SK-N-SH (cell line): Measurements from ENCODE around the gene ARHGEF19. TPM values are rescaled to one million over a fixed set of nuclear protein-coding genes. Genes with fewer than 3 reads are reported as not detected.
A peak's percentile ranks its signal among the peaks of the same experiment; 100 is the strongest.

Experiments
- CTCF ChIA-PET: fragments of 300-600, 350-600 bp; formaldehyde crosslinking; extraction: SDS; loops from one replicate; lab custom pipeline; 2021; lab: Yijun Ruan, JAX
- POLR2A ChIA-PET: fragments of 350-600 bp; sonication (Branson Sonifier 250); formaldehyde crosslinking; extraction: SDS; loops from one replicate; lab custom pipeline; 2020; ENCODE audit warnings: antibody characterized with exemption, inconsistent platforms; lab: Yijun Ruan, JAX
- DNase-seq: peaks from one replicate; pipeline ENCODE4 v3.0.0; 2012
- H2AFZ ChIP-seq: fragments of 200-600 bp; sonication (generic); 2 replicates; pipeline ENCODE4 v1.8.1; 2016; ENCODE audit warnings: antibody characterized with exemption, mild to moderate bottlenecking, low read depth
- H3F3A ChIP-seq: fragments of 200-600 bp; sonication (generic); replicated peaks from 2 replicates; pipeline ENCODE3; 2016; ENCODE audit warnings: antibody characterized with exemption, mild to moderate bottlenecking; ENCODE audit not compliant: insufficient read depth
- H3K27ac ChIP-seq, 2 experiments: fragments of 200-500 bp in 1 of 2; fragments of 200-600 bp in 1 of 2; sonication (Bioruptor generic) in 1 of 2; sonication (generic), shearing (Covaris generic) in 1 of 2; 2 replicates each; pipeline versions ENCODE4 v1.5.1 to v1.6.1; 2014 to 2016; ENCODE audit warnings: low read depth in 2 of 2, inconsistent platforms in 1 of 2, low read length in 1 of 2, mild to moderate bottlenecking in 1 of 2, mixed read lengths in 1 of 2
- H3K27me3 ChIP-seq: fragments of 200-600 bp; sonication (generic), shearing (Covaris generic); 2 replicates; pipeline ENCODE4 v1.6.1; 2016; ENCODE audit warnings: mixed run types; ENCODE audit not compliant: insufficient read depth
- H3K36me3 ChIP-seq, 2 experiments: fragments of 200-500 bp in 1 of 2; fragments of 200-600 bp in 1 of 2; sonication (Bioruptor generic) in 1 of 2; sonication (generic) in 1 of 2; replicated peaks in 1 of 2; 2 replicates each; pipeline versions ENCODE3 to v1.5.1; 2014 to 2016; ENCODE audit warnings: low read length in 1 of 2, mild to moderate bottlenecking in 1 of 2; ENCODE audit not compliant: insufficient read depth in 2 of 2, control insufficient read depth in 1 of 2
- H3K4me1 ChIP-seq, 2 experiments: fragments of 200-500 bp in 1 of 2; fragments of 200-600 bp in 1 of 2; sonication (Bioruptor generic) in 1 of 2; sonication (generic), shearing (Covaris generic) in 1 of 2; 2 replicates each; pipeline versions ENCODE4 v1.5.1 to v1.6.1; 2014 to 2016; ENCODE audit warnings: low read depth in 1 of 2, low read length in 1 of 2, mixed run types in 1 of 2; ENCODE audit not compliant: insufficient read depth in 2 of 2, control insufficient read depth in 1 of 2
- H3K4me2 ChIP-seq: fragments of 200-600 bp; sonication (generic), shearing (Covaris generic); 2 replicates; pipeline ENCODE4 v1.6.1; 2017; ENCODE audit warnings: mixed run types
- H3K4me3 ChIP-seq, 2 experiments: fragments of 200-500 bp in 1 of 2; fragments of 200-600 bp in 1 of 2; sonication (Bioruptor generic) in 1 of 2; sonication (generic), shearing (Covaris generic) in 1 of 2; 2 replicates each; pipeline versions ENCODE4 v1.5.1 to v1.8.1; 2014 to 2016; ENCODE audit warnings: low read depth in 2 of 2, inconsistent platforms in 1 of 2, low read length in 1 of 2, mild to moderate bottlenecking in 1 of 2, mixed read lengths in 1 of 2, moderate library complexity in 1 of 2
- H3K79me2 ChIP-seq: fragments of 200-600 bp; sonication (generic); 2 replicates; pipeline ENCODE4 v1.8.1; 2017; ENCODE audit warnings: mild to moderate bottlenecking; ENCODE audit not compliant: insufficient read depth
- H3K9ac ChIP-seq: fragments of 200-600 bp; sonication (generic); 2 replicates; pipeline ENCODE4 v1.6.1; 2017; ENCODE audit warnings: mixed run types
- H3K9me2 ChIP-seq: fragments of 200-600 bp; sonication (generic); 2 replicates; pipeline ENCODE4 v1.6.1; 2017; ENCODE audit warnings: mixed run types
- H3K9me3 ChIP-seq: fragments of 200-600 bp; sonication (generic); 2 replicates; pipeline ENCODE4 v1.6.1; 2017; ENCODE audit warnings: mixed run types, mild to moderate bottlenecking, moderate library complexity
- H4K20me1 ChIP-seq: fragments of 200-600 bp; sonication (generic); 2 replicates; pipeline ENCODE4 v1.6.1; 2017; ENCODE audit warnings: mild to moderate bottlenecking, mixed run types; ENCODE audit not compliant: insufficient read depth
- CHD2 ChIP-seq: fragments of 150-350 bp; IDR thresholded peaks from 2 replicates; pipeline ENCODE4 v1.6.1; 2018; ENCODE audit warnings: low read length; ENCODE audit not compliant: partially characterized antibody
- ELF1 ChIP-seq: IDR thresholded peaks from 2 replicates; pipeline ENCODE4 v1.4.0; 2012
- EP300 ChIP-seq, 2 experiments: IDR thresholded peaks; 2 replicates each; pipeline versions ENCODE4 v1.4.0 to v1.6.1; 2012; ENCODE audit warnings: borderline replicate concordance in 1 of 2, low read depth in 1 of 2, low read length in 1 of 2
- FOXM1 ChIP-seq: IDR thresholded peaks from 2 replicates; pipeline ENCODE4 v1.4.0; 2012; ENCODE audit warnings: low read depth, mild to moderate bottlenecking
- MXI1 ChIP-seq: IDR thresholded peaks from 2 replicates; pipeline ENCODE4 v1.6.1; 2012; ENCODE audit warnings: mild to moderate bottlenecking, low read depth, low read length, improper control_type of control experiment
- NFIC ChIP-seq: IDR thresholded peaks from 2 replicates; pipeline ENCODE4 v1.4.0; 2012; ENCODE audit warnings: borderline replicate concordance
- POLR2AphosphoS5 ChIP-seq: IDR thresholded peaks from 2 replicates; pipeline ENCODE4 v1.6.1; 2012; ENCODE audit warnings: low read depth, low read length
- RAD21 ChIP-seq: IDR thresholded peaks from 2 replicates; pipeline ENCODE4 v1.6.1; 2012; ENCODE audit warnings: mild to moderate bottlenecking, low read length
- RFX5 ChIP-seq: IDR thresholded peaks from 2 replicates; pipeline ENCODE4 v1.6.1; 2012; ENCODE audit warnings: mild to moderate bottlenecking, improper control_type of control experiment, low read length
- RXRA ChIP-seq: IDR thresholded peaks from 2 replicates; pipeline ENCODE4 v1.4.0; 2012; ENCODE audit warnings: low read depth, mild to moderate bottlenecking, borderline replicate concordance
- TAF1 ChIP-seq: IDR thresholded peaks from 2 replicates; pipeline ENCODE4 v1.6.1; 2012; ENCODE audit warnings: low read depth, mild to moderate bottlenecking, low read length, moderate library complexity, borderline replicate concordance
- TEAD4 ChIP-seq: IDR thresholded peaks from 2 replicates; pipeline ENCODE4 v1.4.0; 2012; ENCODE audit warnings: mild to moderate bottlenecking, borderline replicate concordance; ENCODE audit not compliant: insufficient read depth
- YY1 ChIP-seq: IDR thresholded peaks from 2 replicates; pipeline ENCODE4 v1.4.0; 2012; ENCODE audit warnings: low read depth, mild to moderate bottlenecking
- WGBS: methylation state at CpG from one replicate; pipeline ENCODE4 v1.1.6; 2017; ENCODE audit warnings: low lambda C conversion rate; 5-methylcytosine and 5-hydroxymethylcytosine counted together
- polyA plus RNA-seq, 3 experiments: library from polyadenylated mRNA; depleted of rRNA; stranded (reverse); fragments of >200 nt; gene quantifications; 2 replicates each; pipeline ENCODE4 v1.2.3, GENCODE V29; 2012
- TF ChIP-seq, protein P1 (sequence below): fragments of 200-600 bp; sonication (generic); IDR thresholded peaks from 2 replicates; pipeline ENCODE4 v1.6.1; 2017; ENCODE audit warnings: antibody characterized with exemption, mild to moderate bottlenecking, moderate library complexity
- TF ChIP-seq, protein P2 (sequence below): IDR thresholded peaks from 2 replicates; pipeline ENCODE4 v1.4.0; 2012; ENCODE audit warnings: low read depth

ARHGEF19 gene
- polyA plus RNA-seq, 1 of the 3 experiments (the other 2 are of a cell fraction), result 11.5 TPM

DNA sequence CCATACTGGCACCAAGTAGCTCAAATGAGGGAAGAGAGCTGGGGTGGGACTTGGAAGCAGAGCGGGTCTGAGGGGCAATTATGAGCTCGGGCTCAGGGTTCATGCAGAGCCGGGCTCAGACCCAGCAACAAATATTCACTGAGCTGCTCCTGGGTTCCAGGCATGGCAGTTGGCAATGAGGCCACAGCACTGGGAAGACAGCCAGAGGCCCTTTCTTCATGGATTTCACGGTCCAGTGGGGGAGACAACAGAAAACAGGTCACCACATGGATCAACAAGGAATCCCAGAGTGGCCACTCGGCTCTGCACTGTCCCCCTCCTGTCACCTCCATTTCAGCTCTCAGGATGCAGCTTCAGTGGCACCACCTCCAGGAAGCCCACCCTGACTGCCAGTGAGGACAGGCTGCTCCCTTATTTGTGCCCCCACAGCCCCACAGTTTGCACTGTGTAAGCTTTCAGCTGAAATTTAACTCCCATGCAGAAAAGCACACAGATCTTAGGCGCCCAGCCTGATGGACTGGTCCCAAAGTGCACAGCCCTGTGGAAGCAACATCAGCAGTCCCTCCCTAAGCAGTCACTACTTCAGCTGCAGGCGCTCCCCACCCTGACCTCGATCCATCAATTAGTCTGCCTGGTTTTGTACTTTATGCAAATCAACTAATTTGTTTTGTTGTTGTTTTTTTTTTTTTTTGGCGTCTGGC lies 22.4 kb downstream of the ARHGEF19 start:
- CTCF ChIA-PET, result interaction anchor here (1.0 to 15.3 kb wide), 11 partner anchors 9 to 285 kb away, joined by 3 to 513 read pairs (median 8); partner anchors contain the start of genes EPHA2 and FAM131C
- Histone ChIP-seq H4K20me1 (no peaks in the 10 kb centered on the region), H3K4me3 (no peak overlapping the region), H2AFZ (no peak overlapping the region), H3K9ac (no peak overlapping the region), H3K9me2 (no peaks in the 10 kb centered on the region), H3K9me3 (no peaks in the 10 kb centered on the region), H3K4me1 (peaks cover 0 to 26% of the 10 kb centered on the region in 2 experiments; a peak in 1 of 4 replicates), H3K27ac (no peak overlapping the region), H3K4me2 (no peak overlapping the region), H3K27me3 (no peaks in the 10 kb centered on the region), H3F3A (peaks cover 11% of the 10 kb centered on the region), H3K79me2 (no peaks in the 10 kb centered on the region), H3K36me3 (no peaks in the 10 kb centered on the region)
- 71% methylated on average over 4 of the region's 9 CpGs for WGBS
- TF ChIP-seq POLR2AphosphoS5, result no peak
- no peak for TF ChIP-seq TEAD4
- peak; percentile 22; the same call in 1 of the 2 replicates for TF ChIP-seq RAD21
- peak; percentile 72; the same call in 1 of the 2 replicates for TF ChIP-seq MXI1
- peak; percentile 23 for TF ChIP-seq CHD2
- DNase-seq, result peak; percentile 70
- POLR2A ChIA-PET, result interaction anchor here (1.0 to 2.2 kb wide), 6 partner anchors 15 to 111 kb away, joined by 3 to 12 read pairs (median 3); partner anchors contain the start of gene CPLANE2

DNA sequence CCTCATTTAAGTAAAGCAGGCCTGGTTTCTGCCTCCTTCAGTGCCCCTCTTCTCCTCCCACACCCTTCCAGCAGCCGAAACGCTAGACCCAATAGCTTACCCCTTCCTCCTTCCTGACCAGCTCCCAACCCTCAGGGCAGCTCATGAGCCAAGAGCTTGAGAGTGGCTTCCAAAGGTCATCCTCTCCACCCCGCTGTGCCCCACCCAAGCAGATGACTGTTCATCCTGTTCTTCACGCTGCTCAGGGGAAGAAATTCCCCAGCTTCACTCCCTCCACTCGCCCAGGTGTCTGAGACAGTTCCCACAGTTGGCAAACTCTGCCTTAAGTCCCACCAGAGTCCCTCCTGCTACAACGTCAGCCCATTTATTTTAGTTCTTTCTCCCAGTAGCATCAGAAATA lies 23.4 kb downstream of the ARHGEF19 start:
- no peaks in the 10 kb centered on the region for H3K27me3 ChIP-seq

More for the DNA sequence above, 23.4 kb downstream of the ARHGEF19 start:
- Histone ChIP-seq H3K4me1 (peaks cover 0 to 26% of the 10 kb centered on the region in 2 experiments; a peak in 1 of 4 replicates), H3K79me2 (no peaks in the 10 kb centered on the region), H3K9me2 (no peaks in the 10 kb centered on the region), H3K36me3 (no peaks in the 10 kb centered on the region), H3K4me2 (no peak overlapping the region), H4K20me1 (no peaks in the 10 kb centered on the region), H3F3A (peaks cover 11% of the 10 kb centered on the region), H3K9me3 (no peaks in the 10 kb centered on the region), H3K4me3 (no peak overlapping the region), H2AFZ (peak overlapping the region; percentile 30; the same call in 1 of the 2 replicates), H3K9ac (no peak overlapping the region), H3K27ac (no peak overlapping the region)
- CTCF ChIA-PET, result interaction anchor here (0.6 to 15.3 kb wide), 14 partner anchors 10 to 284 kb away, joined by 3 to 513 read pairs (median 6); partner anchors contain the start of gene FAM131C
- no peak for DNase-seq
- 79% methylated on average over 6 of the region's 6 CpGs for WGBS
- TF ChIP-seq NFIC, result no peak
- TF ChIP-seq ELF1, result no peak
- TF ChIP-seq EP300 (IDR thresholded peaks at IDR 0.05; ENCODE audit: borderline replicate concordance in 1 of 2, low read depth in 1 of 2, low read length in 1 of 2), result no peak
- TF ChIP-seq, protein P1, sequence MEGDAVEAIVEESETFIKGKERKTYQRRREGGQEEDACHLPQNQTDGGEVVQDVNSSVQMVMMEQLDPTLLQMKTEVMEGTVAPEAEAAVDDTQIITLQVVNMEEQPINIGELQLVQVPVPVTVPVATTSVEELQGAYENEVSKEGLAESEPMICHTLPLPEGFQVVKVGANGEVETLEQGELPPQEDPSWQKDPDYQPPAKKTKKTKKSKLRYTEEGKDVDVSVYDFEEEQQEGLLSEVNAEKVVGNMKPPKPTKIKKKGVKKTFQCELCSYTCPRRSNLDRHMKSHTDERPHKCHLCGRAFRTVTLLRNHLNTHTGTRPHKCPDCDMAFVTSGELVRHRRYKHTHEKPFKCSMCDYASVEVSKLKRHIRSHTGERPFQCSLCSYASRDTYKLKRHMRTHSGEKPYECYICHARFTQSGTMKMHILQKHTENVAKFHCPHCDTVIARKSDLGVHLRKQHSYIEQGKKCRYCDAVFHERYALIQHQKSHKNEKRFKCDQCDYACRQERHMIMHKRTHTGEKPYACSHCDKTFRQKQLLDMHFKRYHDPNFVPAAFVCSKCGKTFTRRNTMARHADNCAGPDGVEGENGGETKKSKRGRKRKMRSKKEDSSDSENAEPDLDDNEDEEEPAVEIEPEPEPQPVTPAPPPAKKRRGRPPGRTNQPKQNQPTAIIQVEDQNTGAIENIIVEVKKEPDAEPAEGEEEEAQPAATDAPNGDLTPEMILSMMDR, result no peak
- no peak for TF ChIP-seq FOXM1
- no peak for TF ChIP-seq YY1
- TF ChIP-seq, protein P2, sequence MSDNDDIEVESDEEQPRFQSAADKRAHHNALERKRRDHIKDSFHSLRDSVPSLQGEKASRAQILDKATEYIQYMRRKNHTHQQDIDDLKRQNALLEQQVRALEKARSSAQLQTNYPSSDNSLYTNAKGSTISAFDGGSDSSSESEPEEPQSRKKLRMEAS, result no peak
- TF ChIP-seq TAF1, result no peak
- TF ChIP-seq RXRA, result no peak
- TF ChIP-seq RFX5, result no peak
- POLR2A ChIA-PET, result interaction anchor here (1.0 to 2.2 kb wide), 2 partner anchors 35 to 110 kb away, joined by 3 to 12 read pairs; no protein-coding TSS in a partner anchor
